Keratinocyte (primary cell): ENCODE results near the gene TTC4. TPM values are rescaled to one million over a fixed set of nuclear protein-coding genes. Genes with fewer than 3 reads are reported as not detected.

Source experiments
- DNase-seq: peaks from one replicate; pipeline ENCODE4 v3.0.0-alpha.2; 2011; ENCODE audit warnings: low read depth, missing footprints, low spot score
- FAIRE-seq: peaks from 2 replicates; lab custom pipeline; 2011; peaks lifted over from hg19 to GRCh38; lab: Jason Lieb, UNC
- H2AFZ ChIP-seq: 2 replicates; pipeline ENCODE4 v1.6.0; 2012; ENCODE audit warnings: low read length, control low read depth, inconsistent platforms; ENCODE audit not compliant: control insufficient read depth
- H3K27ac ChIP-seq: 2 replicates; pipeline ENCODE4 v1.5.1; 2011; ENCODE audit warnings: low read length; ENCODE audit not compliant: control insufficient read depth, insufficient read depth
- H3K27me3 ChIP-seq: 3 replicates; pipeline ENCODE4 v1.6.0; 2011; ENCODE audit warnings: low read length; ENCODE audit not compliant: control insufficient read depth, insufficient read depth; ENCODE audit errors: extremely low read depth
- H3K36me3 ChIP-seq, 2 experiments: 2 replicates in 1 of 2; 3 replicates in 1 of 2; pipeline ENCODE4 v1.5.1; 2011; ENCODE audit warnings: low read length in 2 of 2, mild to moderate bottlenecking in 1 of 2; ENCODE audit not compliant: control insufficient read depth in 2 of 2, insufficient read depth in 2 of 2; ENCODE audit errors: extremely low read depth in 1 of 2
- H3K4me1 ChIP-seq: 3 replicates; pipeline ENCODE4 v1.5.1; 2011; ENCODE audit warnings: low read length; ENCODE audit not compliant: control insufficient read depth, insufficient read depth; ENCODE audit errors: extremely low read depth
- H3K4me2 ChIP-seq: 3 replicates; pipeline ENCODE4 v1.6.0; 2011; ENCODE audit warnings: low read depth, low read length; ENCODE audit not compliant: control insufficient read depth, insufficient read depth; ENCODE audit errors: extremely low read depth
- H3K4me3 ChIP-seq, 3 experiments: fragments of 200-600 bp in 1 of 3; sonication (generic) in 1 of 3; 2 replicates in 2 of 3; 3 replicates in 1 of 3; pipeline ENCODE4 v1.5.1; 2011 to 2016; ENCODE audit warnings: low read length in 3 of 3, mild to moderate bottlenecking in 3 of 3, control low read depth in 2 of 3, inconsistent platforms in 1 of 3, low read depth in 1 of 3, mixed read lengths in 1 of 3, mixed run types in 1 of 3, moderate library complexity in 1 of 3; ENCODE audit not compliant: control insufficient read depth in 2 of 3, insufficient read depth in 2 of 3; ENCODE audit errors: extremely low read depth in 1 of 3
- H3K79me2 ChIP-seq: 2 replicates; pipeline ENCODE4 v1.6.0; 2012; ENCODE audit warnings: low read length; ENCODE audit not compliant: control insufficient read depth, insufficient read depth
- H3K9ac ChIP-seq: 3 replicates; pipeline ENCODE4 v1.6.0; 2011; ENCODE audit warnings: low read length; ENCODE audit not compliant: control insufficient read depth, insufficient read depth; ENCODE audit errors: extremely low read depth
- H3K9me1 ChIP-seq: 3 replicates; pipeline ENCODE4 v1.6.0; 2011; ENCODE audit warnings: low read length; ENCODE audit not compliant: control insufficient read depth, insufficient read depth; ENCODE audit errors: extremely low read depth
- H3K9me3 ChIP-seq: 2 replicates; pipeline ENCODE4 v1.5.1; 2012; ENCODE audit warnings: low read depth, low read length; ENCODE audit not compliant: control insufficient read depth
- H4K20me1 ChIP-seq: 3 replicates; pipeline ENCODE4 v1.6.0; 2011; ENCODE audit warnings: low read length; ENCODE audit not compliant: control insufficient read depth, insufficient read depth; ENCODE audit errors: extremely low read depth
- EZH2 ChIP-seq: IDR thresholded peaks from one replicate; pipeline ENCODE4 v1.6.1; 2012; ENCODE audit warnings: inconsistent platforms, mild to moderate bottlenecking, low read length, moderate library complexity
- dilution Hi-C: fragments of 300-500 bp; cut with MboI; formaldehyde crosslinking; loops from one replicate; pipeline ENCODE4 v1.7.0; 2020; ENCODE audit warnings: low sequenced_read_pairs; ENCODE audit not compliant: extremely low pct_ligation_motif_present
- polyA plus RNA-seq, 5 experiments: library from polyadenylated mRNA; depleted of rRNA in 3 of 5; stranded (reverse) in 3 of 5; stranded (forward) in 1 of 5; unstranded in 1 of 5; fragments of >200 nt; gene quantifications; 1 replicate in 1 of 5; 2 replicates in 3 of 5; 3 replicates in 1 of 5; pipeline versions ENCODE4 v1.2.1 to v1.2.3, GENCODE V29; 2011 to 2012; ENCODE audit warnings: missing spikeins in 2 of 5, low read depth in 1 of 5, low replicate concordance in 1 of 5
- TF ChIP-seq, protein P1 (sequence below), 3 experiments: IDR thresholded peaks in 1 of 3; conservative IDR thresholded peaks in 1 of 3; optimal IDR thresholded peaks in 1 of 3; 2 replicates in 2 of 3; 3 replicates in 1 of 3; pipeline versions ENCODE3 to v1.5.1; 2011; ENCODE audit warnings: low read length in 3 of 3, mild to moderate bottlenecking in 3 of 3, moderate library complexity in 2 of 3, control low read depth in 1 of 3, inconsistent platforms in 1 of 3; ENCODE audit not compliant: insufficient read depth in 2 of 3; ENCODE audit errors: extremely low read depth in 1 of 3

The TTC4 gene
- polyA plus RNA-seq, 1 donor (not counting 4 experiments of a cell fraction or from before 2014, with no cell fraction given) = 40.3 TPM

DNA sequence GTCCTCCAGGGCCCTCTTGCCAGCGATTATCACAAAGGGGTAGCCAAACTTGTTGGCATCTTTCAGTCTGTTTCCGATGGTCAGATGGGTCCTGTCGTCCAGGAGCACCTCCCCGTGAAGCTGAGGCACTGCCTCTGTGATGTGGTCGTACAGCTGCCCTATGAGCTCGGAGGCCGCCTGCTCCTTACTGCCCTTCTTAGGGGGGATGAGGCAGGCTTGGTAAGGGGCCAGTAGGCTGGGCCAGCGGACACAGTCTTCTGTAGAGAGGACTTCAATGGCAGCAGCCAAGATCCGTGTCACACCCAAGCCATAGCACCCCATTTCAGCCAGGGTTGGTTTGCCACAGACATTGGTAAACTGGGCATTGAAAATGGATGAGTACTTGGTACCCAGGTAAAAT is 42.2 kb downstream of the TTC4 start:
- H3K9ac ChIP-seq = no peak overlapping the region
- TF ChIP-seq, protein P1, sequence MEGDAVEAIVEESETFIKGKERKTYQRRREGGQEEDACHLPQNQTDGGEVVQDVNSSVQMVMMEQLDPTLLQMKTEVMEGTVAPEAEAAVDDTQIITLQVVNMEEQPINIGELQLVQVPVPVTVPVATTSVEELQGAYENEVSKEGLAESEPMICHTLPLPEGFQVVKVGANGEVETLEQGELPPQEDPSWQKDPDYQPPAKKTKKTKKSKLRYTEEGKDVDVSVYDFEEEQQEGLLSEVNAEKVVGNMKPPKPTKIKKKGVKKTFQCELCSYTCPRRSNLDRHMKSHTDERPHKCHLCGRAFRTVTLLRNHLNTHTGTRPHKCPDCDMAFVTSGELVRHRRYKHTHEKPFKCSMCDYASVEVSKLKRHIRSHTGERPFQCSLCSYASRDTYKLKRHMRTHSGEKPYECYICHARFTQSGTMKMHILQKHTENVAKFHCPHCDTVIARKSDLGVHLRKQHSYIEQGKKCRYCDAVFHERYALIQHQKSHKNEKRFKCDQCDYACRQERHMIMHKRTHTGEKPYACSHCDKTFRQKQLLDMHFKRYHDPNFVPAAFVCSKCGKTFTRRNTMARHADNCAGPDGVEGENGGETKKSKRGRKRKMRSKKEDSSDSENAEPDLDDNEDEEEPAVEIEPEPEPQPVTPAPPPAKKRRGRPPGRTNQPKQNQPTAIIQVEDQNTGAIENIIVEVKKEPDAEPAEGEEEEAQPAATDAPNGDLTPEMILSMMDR (optimal IDR thresholded peaks at IDR 0.05 in 1 of 3, IDR thresholded peaks at IDR 0.05 in 1 of 3, conservative IDR thresholded peaks at IDR 0.05 in 1 of 3; ENCODE audit: extremely low read depth in 1 of 3, insufficient read depth in 2 of 3, low read length in 3 of 3) = no peak
- no peak for TF ChIP-seq EZH2
- H3K4me2 ChIP-seq = no peak overlapping the region
- no peaks in the 10 kb centered on the region for H4K20me1 ChIP-seq
- no peaks in the 10 kb centered on the region for H3K9me3 ChIP-seq
- no peak for FAIRE-seq
- no peak overlapping the region for H2AFZ ChIP-seq
- DNase-seq = no peak
- peaks cover 2% of the 10 kb centered on the region for H3K9me1 ChIP-seq
- peaks cover 12 to 14% of the 10 kb centered on the region in 2 experiments for H3K36me3 ChIP-seq
- H3K4me1 ChIP-seq = peaks cover 7% of the 10 kb centered on the region
- no peak overlapping the region for H3K4me3 ChIP-seq
- H3K27ac ChIP-seq = no peak overlapping the region
- no peaks in the 10 kb centered on the region for H3K27me3 ChIP-seq
- dilution Hi-C loops = no loop called here
- H3K79me2 ChIP-seq = peaks cover 4% of the 10 kb centered on the region

DNA sequence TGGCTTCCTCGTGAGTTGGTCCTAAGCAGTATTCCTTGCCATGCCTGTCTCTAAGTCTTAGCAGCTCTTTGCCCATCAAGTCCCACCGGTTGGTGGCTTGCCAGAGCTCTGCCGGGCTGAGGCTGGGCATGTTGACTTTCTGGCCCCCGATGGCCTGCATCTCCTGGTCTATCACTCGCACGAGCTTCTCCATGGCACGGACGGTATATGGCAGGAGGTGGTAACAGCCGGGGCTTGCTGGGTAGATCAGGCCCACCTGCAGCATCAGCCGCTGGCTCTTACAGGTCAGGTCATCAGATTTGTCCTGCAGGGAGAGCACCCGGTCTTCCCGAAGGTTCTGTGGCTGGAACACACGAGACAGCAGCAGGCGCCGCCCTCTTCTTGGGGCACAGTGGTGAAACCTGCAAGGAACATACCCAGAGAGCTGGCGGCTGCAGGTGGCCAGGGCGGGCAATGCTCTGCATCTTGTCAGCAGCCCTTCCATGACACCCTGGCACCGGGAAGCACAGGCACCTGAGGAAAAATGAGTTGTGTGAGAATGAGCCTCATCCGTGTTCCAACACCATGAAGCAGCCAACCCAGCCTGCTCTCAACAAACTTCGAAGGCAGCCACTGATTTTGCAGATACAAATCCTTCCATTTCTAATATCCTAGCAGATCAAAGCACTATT is 43.2 kb downstream of the TTC4 start:
- Histone ChIP-seq H3K36me3 (peaks cover 12 to 14% of the 10 kb centered on the region in 2 experiments), H3K9ac (no peak overlapping the region), H3K9me3 (no peaks in the 10 kb centered on the region), H3K4me1 (peaks cover 7% of the 10 kb centered on the region), H2AFZ (no peak overlapping the region), H4K20me1 (no peaks in the 10 kb centered on the region), H3K27me3 (no peaks in the 10 kb centered on the region), H3K27ac (no peak overlapping the region), H3K4me3 (no peak overlapping the region), H3K9me1 (peaks cover 2% of the 10 kb centered on the region), H3K79me2 (peaks cover 9% of the 10 kb centered on the region), H3K4me2 (no peak overlapping the region)
- DNase-seq = no peak
- TF ChIP-seq, protein P1 (optimal IDR thresholded peaks at IDR 0.05 in 1 of 3, IDR thresholded peaks at IDR 0.05 in 1 of 3, conservative IDR thresholded peaks at IDR 0.05 in 1 of 3; ENCODE audit: extremely low read depth in 1 of 3, insufficient read depth in 2 of 3, low read length in 3 of 3) = no peak
- no peak for TF ChIP-seq EZH2
- no peak for FAIRE-seq
- dilution Hi-C loops = no loop called here
